OCI-LY1 (cell line): Measurements from ENCODE around the gene CAMTA2.

Experiments used
- H2AFZ ChIP-seq: fragments of 200-600 bp; sonication (generic), shearing (Covaris generic); 2 replicates; pipeline ENCODE4 v1.6.0; 2014; ENCODE audit warnings: antibody characterized with exemption, mild to moderate bottlenecking, low read length
- H3F3A ChIP-seq: fragments of 200-600 bp; sonication (generic), shearing (Covaris generic); 2 replicates; pipeline ENCODE4 v1.6.0; 2014; ENCODE audit warnings: mild to moderate bottlenecking, antibody characterized with exemption, low read length, moderate library complexity; ENCODE audit not compliant: insufficient read depth
- H3K27ac ChIP-seq: fragments of 200-600 bp; sonication (generic); 2 replicates; pipeline ENCODE4 v1.5.1; 2014; ENCODE audit warnings: low read length, mixed run types, mild to moderate bottlenecking, low read depth; ENCODE audit not compliant: poor library complexity, severe bottlenecking
- H3K27me3 ChIP-seq: fragments of 200-600 bp; sonication (generic); 2 replicates; pipeline ENCODE4 v1.6.0; 2014; ENCODE audit warnings: antibody characterized with exemption, mild to moderate bottlenecking, low read length, moderate library complexity; ENCODE audit not compliant: insufficient read depth
- H3K36me3 ChIP-seq: fragments of 200-600 bp; sonication (generic); 2 replicates; pipeline ENCODE4 v1.6.1; 2014; ENCODE audit warnings: mild to moderate bottlenecking, antibody characterized with exemption, low read length, moderate library complexity, mixed read lengths; ENCODE audit not compliant: insufficient read depth
- H3K4me1 ChIP-seq: fragments of 200-600 bp; sonication (generic); 2 replicates; pipeline ENCODE4 v1.5.1; 2014; ENCODE audit warnings: mild to moderate bottlenecking, low read length, moderate library complexity; ENCODE audit not compliant: insufficient read depth, severe bottlenecking
- H3K4me2 ChIP-seq: fragments of 200-600 bp; sonication (generic), shearing (Covaris generic); 2 replicates; pipeline ENCODE4 v1.6.1; 2014; ENCODE audit warnings: low read length
- H3K4me3 ChIP-seq: fragments of 200-600 bp; sonication (generic); 2 replicates; pipeline ENCODE4 v1.5.1; 2014; ENCODE audit warnings: low read length, low read depth, mild to moderate bottlenecking, mixed read lengths; ENCODE audit not compliant: poor library complexity, severe bottlenecking
- H3K79me2 ChIP-seq: fragments of 200-600 bp; shearing (Covaris generic); 2 replicates; pipeline ENCODE4 v1.6.1; 2016; ENCODE audit warnings: mixed run types, low read length, mixed read lengths; ENCODE audit not compliant: insufficient read depth
- H3K9ac ChIP-seq: fragments of 200-600 bp; sonication (generic), shearing (Covaris generic); 2 replicates; pipeline ENCODE4 v1.6.1; 2014; ENCODE audit warnings: mild to moderate bottlenecking, low read length, mixed read lengths
- H3K9me2 ChIP-seq: fragments of 200-600 bp; sonication (generic), shearing (Covaris generic); 2 replicates; pipeline ENCODE4 v1.6.1; 2014; ENCODE audit warnings: low read depth, mild to moderate bottlenecking, low read length, mixed read lengths
- H3K9me3 ChIP-seq: fragments of 200-600 bp; shearing (Covaris generic); 2 replicates; pipeline ENCODE4 v1.6.1; 2014; ENCODE audit warnings: low read length, mixed read lengths
- H4K20me1 ChIP-seq: fragments of 200-600 bp; sonication (generic), shearing (Covaris generic); 2 replicates; pipeline ENCODE4 v1.6.0; 2016; ENCODE audit warnings: mild to moderate bottlenecking, low read length; ENCODE audit not compliant: insufficient read depth
- EZH2 ChIP-seq: fragments of 200-600 bp; sonication (generic), shearing (Covaris generic); IDR thresholded peaks from 2 replicates; pipeline ENCODE4 v1.8.0; 2017; ENCODE audit warnings: borderline replicate concordance, mixed run types, mild to moderate bottlenecking, antibody characterized with exemption, low read length, moderate library complexity, mixed read lengths
- TF ChIP-seq, protein P1 (sequence below): fragments of 200-600 bp; sonication (generic), shearing (Covaris generic); IDR thresholded peaks from 2 replicates; pipeline ENCODE4 v1.5.1; 2017; ENCODE audit warnings: mild to moderate bottlenecking, antibody characterized with exemption, low read length, moderate library complexity, mixed read lengths

CAMTA2 gene

GRCh38 chr17:4969047-4969550, 18.4 kb downstream of the CAMTA2 start:
- Histone ChIP-seq H3K4me3 (peak overlapping the region; percentile 84), H3K27ac (peak overlapping the region; percentile 71), H3K36me3 (peaks cover 58% of the 10 kb centered on the region; the same call in 1 of the 2 replicates), H4K20me1 (no peaks in the 10 kb centered on the region), H3K4me2 (peak overlapping the region; percentile 81), H3K79me2 (0 out of 2 replicates have a peak, but pooled peaks cover 3% of the 10 kb centered on the region), H2AFZ (no peak overlapping the region), H3K9me3 (no peaks in the 10 kb centered on the region), H3K9ac (peak overlapping the region; percentile 92), H3K9me2 (no peaks in the 10 kb centered on the region), H3K27me3 (no peaks in the 10 kb centered on the region), H3F3A (no peaks in the 10 kb centered on the region), H3K4me1 (peaks cover 25% of the 10 kb centered on the region)
- TF ChIP-seq EZH2, result no peak
- TF ChIP-seq, protein P1, sequence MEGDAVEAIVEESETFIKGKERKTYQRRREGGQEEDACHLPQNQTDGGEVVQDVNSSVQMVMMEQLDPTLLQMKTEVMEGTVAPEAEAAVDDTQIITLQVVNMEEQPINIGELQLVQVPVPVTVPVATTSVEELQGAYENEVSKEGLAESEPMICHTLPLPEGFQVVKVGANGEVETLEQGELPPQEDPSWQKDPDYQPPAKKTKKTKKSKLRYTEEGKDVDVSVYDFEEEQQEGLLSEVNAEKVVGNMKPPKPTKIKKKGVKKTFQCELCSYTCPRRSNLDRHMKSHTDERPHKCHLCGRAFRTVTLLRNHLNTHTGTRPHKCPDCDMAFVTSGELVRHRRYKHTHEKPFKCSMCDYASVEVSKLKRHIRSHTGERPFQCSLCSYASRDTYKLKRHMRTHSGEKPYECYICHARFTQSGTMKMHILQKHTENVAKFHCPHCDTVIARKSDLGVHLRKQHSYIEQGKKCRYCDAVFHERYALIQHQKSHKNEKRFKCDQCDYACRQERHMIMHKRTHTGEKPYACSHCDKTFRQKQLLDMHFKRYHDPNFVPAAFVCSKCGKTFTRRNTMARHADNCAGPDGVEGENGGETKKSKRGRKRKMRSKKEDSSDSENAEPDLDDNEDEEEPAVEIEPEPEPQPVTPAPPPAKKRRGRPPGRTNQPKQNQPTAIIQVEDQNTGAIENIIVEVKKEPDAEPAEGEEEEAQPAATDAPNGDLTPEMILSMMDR, result no peak

GRCh38 chr17:4968486-4969046, 18.9 kb downstream of the CAMTA2 start:
- H3K9me2 ChIP-seq, result no peaks in the 10 kb centered on the region
- peak overlapping the region; percentile 84 for H3K4me3 ChIP-seq
- no peak for TF ChIP-seq EZH2
- TF ChIP-seq, protein P1, result no peak
- H3K79me2 ChIP-seq, result 0 out of 2 replicates have a peak, but pooled peaks cover 3% of the 10 kb centered on the region
- H4K20me1 ChIP-seq, result no peaks in the 10 kb centered on the region
- H3K36me3 ChIP-seq, result peaks cover 52% of the 10 kb centered on the region; the same call in 1 of the 2 replicates
- peak overlapping the region; percentile 71 for H3K27ac ChIP-seq
- H3K9ac ChIP-seq, result peak overlapping the region; percentile 92
- no peaks in the 10 kb centered on the region for H3K27me3 ChIP-seq
- H3F3A ChIP-seq, result no peaks in the 10 kb centered on the region
- H3K9me3 ChIP-seq, result no peaks in the 10 kb centered on the region
- peaks cover 25% of the 10 kb centered on the region for H3K4me1 ChIP-seq
- no peak overlapping the region for H2AFZ ChIP-seq
- peak overlapping the region; percentile 81 for H3K4me2 ChIP-seq

DNA sequence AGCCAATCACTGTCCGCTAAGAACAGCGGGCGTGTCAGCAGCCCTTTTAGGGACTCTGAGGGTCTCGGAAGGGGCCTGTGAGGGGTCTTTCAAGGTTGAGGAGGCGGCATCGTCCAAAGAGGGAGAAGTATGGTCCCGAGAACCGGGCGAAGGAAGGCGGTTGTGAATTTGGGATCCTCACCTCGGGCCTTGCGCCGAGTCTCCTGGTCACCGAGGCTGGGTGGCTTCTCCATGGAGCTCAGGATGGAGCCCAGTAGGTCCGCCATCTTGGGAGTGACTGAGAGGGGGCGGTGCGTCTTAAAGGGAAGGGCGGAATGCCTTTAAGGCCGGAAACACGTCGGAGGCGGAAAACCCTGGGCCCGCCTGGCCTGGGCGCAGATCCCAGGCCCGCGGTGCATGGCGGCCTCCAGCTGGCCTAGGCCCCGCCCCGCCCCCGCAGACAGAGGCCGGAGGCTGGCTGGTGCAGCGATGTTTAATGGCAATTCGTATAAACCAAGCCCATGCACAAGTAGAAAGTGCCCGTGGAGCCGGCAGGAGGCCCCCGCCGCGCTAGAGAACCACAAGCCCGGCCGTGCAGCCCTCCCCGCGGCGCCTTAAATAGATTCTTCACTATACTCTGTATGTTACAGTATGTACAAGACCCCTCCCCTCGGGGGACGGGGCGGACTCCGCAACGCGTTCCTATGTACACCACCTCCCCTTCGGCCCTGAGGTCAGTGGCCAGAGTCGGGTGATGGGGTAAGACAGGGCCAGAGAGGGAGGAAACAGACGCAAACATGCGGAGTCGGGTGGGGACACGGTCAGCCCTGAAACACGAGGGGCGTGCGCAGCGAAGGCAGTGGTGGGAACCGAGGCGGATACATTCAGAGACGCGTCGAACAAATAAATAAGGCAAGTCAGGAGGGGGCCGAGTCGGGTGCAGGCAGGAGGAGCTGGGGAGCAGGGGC, 19.7 kb downstream of the CAMTA2 start, which contains the start of gene SPAG7:
TSS of gene SPAG7 (minus strand) at position 279 of the 947 bp plus-strand sequence. CDS start at position 266, 13 bp downstream.
- Histone ChIP-seq H4K20me1 (no peaks in the 10 kb centered on the region), H2AFZ (no peak within 1 kb of the TSS), H3K36me3 (peaks cover 45% of the 10 kb centered on the region; the same call in 1 of the 2 replicates), H3K27me3 (no peaks in the 10 kb centered on the region), H3K79me2 (0 out of 2 replicates have a peak, but pooled peaks cover 3% of the 10 kb centered on the region), H3F3A (no peaks in the 10 kb centered on the region), H3K4me1 (peaks cover 25% of the 10 kb centered on the region), H3K9me3 (no peaks in the 10 kb centered on the region), H3K9me2 (no peaks in the 10 kb centered on the region), H3K4me3 (peak within 1 kb of the TSS; percentile 84), H3K27ac (peak within 1 kb of the TSS; percentile 90), H3K4me2 (peak within 1 kb of the TSS; percentile 81), H3K9ac (peak within 1 kb of the TSS; percentile 92)
- TF ChIP-seq EZH2, result no peak
- TF ChIP-seq, protein P1, result 0 out of 2 replicates have a peak, but pooled peaks have one; percentile 4
